ENCODE results near the gene C1GALT1. TPM values are rescaled to one million over a fixed set of nuclear protein-coding genes. Genes with fewer than 3 reads are reported as not detected.

Gene C1GALT1
- total RNA-seq, 1 experiment from 2014 or later, result 54.5 TPM

DNA sequence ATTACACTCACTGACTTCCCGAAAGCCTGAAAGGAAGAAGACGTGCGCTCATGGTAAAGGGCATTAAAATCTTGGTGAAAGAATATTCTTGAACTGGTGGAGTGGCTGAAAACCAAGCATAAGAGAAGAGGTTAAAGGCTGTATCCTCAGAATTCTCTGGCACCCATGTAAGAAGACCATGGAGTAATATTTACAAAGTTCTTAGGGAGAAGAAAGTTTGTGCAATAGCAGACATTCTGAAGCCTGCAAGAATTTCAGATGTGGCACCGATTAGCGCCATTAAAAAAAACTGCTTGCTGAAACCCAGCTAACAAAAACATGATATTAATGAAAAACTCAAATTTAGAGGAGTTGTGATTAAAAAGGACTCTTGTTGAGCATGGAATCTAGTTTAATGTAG, 44.1 kb downstream of the C1GALT1 start:
- no peak overlapping the region for H3K4me3 ChIP-seq (ENCODE audit: low read depth in 2 of 2, low read length in 2 of 2)
- ATAC-seq, result no peak
- intact Hi-C loops (cut with micrococcal nuclease; ENCODE audit: unreplicated experiment), result no loop called here
- H3K9me3 ChIP-seq (ENCODE audit: control insufficient read depth, insufficient read depth, low read depth, low read length), result peaks cover 8% of the 10 kb centered on the region; the same call in 1 of the 2 replicates
- TF ChIP-seq, protein P1, sequence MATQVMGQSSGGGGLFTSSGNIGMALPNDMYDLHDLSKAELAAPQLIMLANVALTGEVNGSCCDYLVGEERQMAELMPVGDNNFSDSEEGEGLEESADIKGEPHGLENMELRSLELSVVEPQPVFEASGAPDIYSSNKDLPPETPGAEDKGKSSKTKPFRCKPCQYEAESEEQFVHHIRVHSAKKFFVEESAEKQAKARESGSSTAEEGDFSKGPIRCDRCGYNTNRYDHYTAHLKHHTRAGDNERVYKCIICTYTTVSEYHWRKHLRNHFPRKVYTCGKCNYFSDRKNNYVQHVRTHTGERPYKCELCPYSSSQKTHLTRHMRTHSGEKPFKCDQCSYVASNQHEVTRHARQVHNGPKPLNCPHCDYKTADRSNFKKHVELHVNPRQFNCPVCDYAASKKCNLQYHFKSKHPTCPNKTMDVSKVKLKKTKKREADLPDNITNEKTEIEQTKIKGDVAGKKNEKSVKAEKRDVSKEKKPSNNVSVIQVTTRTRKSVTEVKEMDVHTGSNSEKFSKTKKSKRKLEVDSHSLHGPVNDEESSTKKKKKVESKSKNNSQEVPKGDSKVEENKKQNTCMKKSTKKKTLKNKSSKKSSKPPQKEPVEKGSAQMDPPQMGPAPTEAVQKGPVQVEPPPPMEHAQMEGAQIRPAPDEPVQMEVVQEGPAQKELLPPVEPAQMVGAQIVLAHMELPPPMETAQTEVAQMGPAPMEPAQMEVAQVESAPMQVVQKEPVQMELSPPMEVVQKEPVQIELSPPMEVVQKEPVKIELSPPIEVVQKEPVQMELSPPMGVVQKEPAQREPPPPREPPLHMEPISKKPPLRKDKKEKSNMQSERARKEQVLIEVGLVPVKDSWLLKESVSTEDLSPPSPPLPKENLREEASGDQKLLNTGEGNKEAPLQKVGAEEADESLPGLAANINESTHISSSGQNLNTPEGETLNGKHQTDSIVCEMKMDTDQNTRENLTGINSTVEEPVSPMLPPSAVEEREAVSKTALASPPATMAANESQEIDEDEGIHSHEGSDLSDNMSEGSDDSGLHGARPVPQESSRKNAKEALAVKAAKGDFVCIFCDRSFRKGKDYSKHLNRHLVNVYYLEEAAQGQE (IDR thresholded peaks at IDR 0.05; ENCODE audit: insufficient read depth in 1 of 2, low read depth in 2 of 2, low read length in 1 of 2), result no peak
- no peak for TF ChIP-seq SIN3A (IDR thresholded peaks at IDR 0.05; ENCODE audit: borderline replicate concordance, insufficient read depth, low read depth, low read length)
- TF ChIP-seq POLR2AphosphoS5 (IDR thresholded peaks at IDR 0.05; ENCODE audit: low read depth, low read length), result no peak
- TF ChIP-seq TCF7L2 (IDR thresholded peaks at IDR 0.05; ENCODE audit: low read depth, low read length), result no peak
- TF ChIP-seq, protein P2, sequence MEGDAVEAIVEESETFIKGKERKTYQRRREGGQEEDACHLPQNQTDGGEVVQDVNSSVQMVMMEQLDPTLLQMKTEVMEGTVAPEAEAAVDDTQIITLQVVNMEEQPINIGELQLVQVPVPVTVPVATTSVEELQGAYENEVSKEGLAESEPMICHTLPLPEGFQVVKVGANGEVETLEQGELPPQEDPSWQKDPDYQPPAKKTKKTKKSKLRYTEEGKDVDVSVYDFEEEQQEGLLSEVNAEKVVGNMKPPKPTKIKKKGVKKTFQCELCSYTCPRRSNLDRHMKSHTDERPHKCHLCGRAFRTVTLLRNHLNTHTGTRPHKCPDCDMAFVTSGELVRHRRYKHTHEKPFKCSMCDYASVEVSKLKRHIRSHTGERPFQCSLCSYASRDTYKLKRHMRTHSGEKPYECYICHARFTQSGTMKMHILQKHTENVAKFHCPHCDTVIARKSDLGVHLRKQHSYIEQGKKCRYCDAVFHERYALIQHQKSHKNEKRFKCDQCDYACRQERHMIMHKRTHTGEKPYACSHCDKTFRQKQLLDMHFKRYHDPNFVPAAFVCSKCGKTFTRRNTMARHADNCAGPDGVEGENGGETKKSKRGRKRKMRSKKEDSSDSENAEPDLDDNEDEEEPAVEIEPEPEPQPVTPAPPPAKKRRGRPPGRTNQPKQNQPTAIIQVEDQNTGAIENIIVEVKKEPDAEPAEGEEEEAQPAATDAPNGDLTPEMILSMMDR (IDR thresholded peaks at IDR 0.05), result no peak
- CTCF ChIA-PET, result no interaction called here
- DNase-seq (ENCODE audit: low read depth, low spot score), result no peak
- in situ Hi-C loops (cut with HindIII; ENCODE audit: low pct_unique_long_range_greater_than_20kb, low sequenced_read_pairs), result no loop called here
- no peaks in the 10 kb centered on the region for H3K36me3 ChIP-seq (ENCODE audit: control insufficient read depth, insufficient read depth, low read length)
- peaks cover 3% of the 10 kb centered on the region; the same call in 1 of the 2 replicates for H3K4me1 ChIP-seq (ENCODE audit: control insufficient read depth, insufficient read depth, low read length)
- BruUV-seq (replicated peaks), result no TSS peak
- no peak overlapping the region for H3K27ac ChIP-seq (ENCODE audit: low read length)
- POLR2A ChIA-PET, result no interaction called here
- H3K27me3 ChIP-seq (ENCODE audit: control insufficient read depth, insufficient read depth, low read length), result no peaks in the 10 kb centered on the region

DNA sequence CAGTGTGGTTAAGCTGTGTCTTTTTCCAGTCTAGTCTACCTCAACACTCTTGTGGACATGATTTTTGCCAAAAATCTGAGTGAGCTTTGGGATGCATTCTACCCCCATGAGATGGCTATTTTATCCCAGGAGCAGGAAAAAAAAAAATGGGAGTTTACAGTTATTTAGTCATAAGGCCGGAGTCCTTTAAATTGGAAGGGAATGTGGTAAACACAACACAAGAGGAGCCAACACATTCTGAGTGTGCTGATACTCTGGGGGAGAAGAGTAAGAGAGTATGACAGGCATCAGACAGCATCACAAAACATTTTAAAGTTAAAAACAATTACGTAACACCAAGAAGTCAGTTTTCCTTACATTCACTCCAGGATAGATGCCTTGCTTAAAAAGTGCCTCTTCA, 46.1 kb downstream of the C1GALT1 start:
- ChIA-PET POLR2A (interaction anchor here (0.6 kb wide), 1 partner anchor 135 kb away, joined by 4 read pairs; no protein-coding TSS in a partner anchor), CTCF (no interaction called here)
- no peak for ATAC-seq

More for the DNA sequence above, 46.1 kb downstream of the C1GALT1 start:
- DNase-seq (ENCODE audit: low read depth, low spot score), result no peak
- no peak for TF ChIP-seq TCF7L2 (IDR thresholded peaks at IDR 0.05; ENCODE audit: low read depth, low read length)
- TF ChIP-seq, protein P1 (IDR thresholded peaks at IDR 0.05; ENCODE audit: insufficient read depth in 1 of 2, low read depth in 2 of 2, low read length in 1 of 2), result no peak
- TF ChIP-seq SIN3A (IDR thresholded peaks at IDR 0.05; ENCODE audit: borderline replicate concordance, insufficient read depth, low read depth, low read length), result no peak
- TF ChIP-seq, protein P2 (IDR thresholded peaks at IDR 0.05), result no peak
- no peak for TF ChIP-seq POLR2AphosphoS5 (IDR thresholded peaks at IDR 0.05; ENCODE audit: low read depth, low read length)
- Histone ChIP-seq H3K27ac (ENCODE audit: low read length) (no peak overlapping the region), H3K27me3 (ENCODE audit: control insufficient read depth, insufficient read depth, low read length) (no peaks in the 10 kb centered on the region), H3K4me3 (ENCODE audit: low read depth in 2 of 2, low read length in 2 of 2) (no peak overlapping the region), H3K36me3 (ENCODE audit: control insufficient read depth, insufficient read depth, low read length) (no peaks in the 10 kb centered on the region), H3K9me3 (ENCODE audit: control insufficient read depth, insufficient read depth, low read depth, low read length) (peaks cover 8% of the 10 kb centered on the region; the same call in 1 of the 2 replicates), H3K4me1 (ENCODE audit: control insufficient read depth, insufficient read depth, low read length) (no peaks in the 10 kb centered on the region)
- intact Hi-C loops (cut with micrococcal nuclease; ENCODE audit: unreplicated experiment), result no loop called here
- in situ Hi-C loops (cut with HindIII; ENCODE audit: low pct_unique_long_range_greater_than_20kb, low sequenced_read_pairs), result no loop called here
- BruUV-seq (replicated peaks), result no TSS peak
